ENCODE results near the gene FOSB.
A peak's percentile ranks its signal among the peaks of the same experiment; 100 is the strongest.
"Not testable (repeated sequence)": the region's sequence is repeated elsewhere in the genome, so short reads cannot be mapped to it uniquely, and the experiment has no call there.

The FOSB gene

GRCh38 chr19:45500918-45501729 lies 33.3 kb downstream of the FOSB start:
- DNase-seq (ENCODE audit: insufficient read length, low spot score): no peak
- FAIRE-seq: no peak

DNA sequence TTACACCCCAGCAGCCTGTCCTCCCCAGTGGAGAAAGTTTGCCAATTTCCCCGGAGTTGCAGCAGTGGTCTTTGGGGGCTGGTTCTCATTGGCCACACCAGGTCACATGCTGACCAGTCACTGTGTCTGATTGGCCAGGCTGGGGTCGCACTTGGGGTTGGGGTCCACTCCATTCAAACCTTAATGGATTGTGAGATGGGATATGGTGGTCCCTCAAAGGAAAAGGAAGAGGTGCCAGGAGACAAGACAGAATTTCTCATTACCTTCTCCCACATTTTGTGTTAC lies 33.9 kb downstream of the FOSB start:
- DNase-seq (ENCODE audit: insufficient read length, low spot score) (no peak), FAIRE-seq (no peak)

- DNase-seq (ENCODE audit: insufficient read length, low spot score) (no peak), FAIRE-seq (no peak)
Observed at GRCh38 chr19:45502111-45502510, 34.3 kb downstream of the FOSB start.

GRCh38 chr19:45503909-45504308 lies 36.1 kb downstream of the FOSB start:
- DNase-seq (ENCODE audit: insufficient read length, low spot score): no peak
- no peak for FAIRE-seq

DNA sequence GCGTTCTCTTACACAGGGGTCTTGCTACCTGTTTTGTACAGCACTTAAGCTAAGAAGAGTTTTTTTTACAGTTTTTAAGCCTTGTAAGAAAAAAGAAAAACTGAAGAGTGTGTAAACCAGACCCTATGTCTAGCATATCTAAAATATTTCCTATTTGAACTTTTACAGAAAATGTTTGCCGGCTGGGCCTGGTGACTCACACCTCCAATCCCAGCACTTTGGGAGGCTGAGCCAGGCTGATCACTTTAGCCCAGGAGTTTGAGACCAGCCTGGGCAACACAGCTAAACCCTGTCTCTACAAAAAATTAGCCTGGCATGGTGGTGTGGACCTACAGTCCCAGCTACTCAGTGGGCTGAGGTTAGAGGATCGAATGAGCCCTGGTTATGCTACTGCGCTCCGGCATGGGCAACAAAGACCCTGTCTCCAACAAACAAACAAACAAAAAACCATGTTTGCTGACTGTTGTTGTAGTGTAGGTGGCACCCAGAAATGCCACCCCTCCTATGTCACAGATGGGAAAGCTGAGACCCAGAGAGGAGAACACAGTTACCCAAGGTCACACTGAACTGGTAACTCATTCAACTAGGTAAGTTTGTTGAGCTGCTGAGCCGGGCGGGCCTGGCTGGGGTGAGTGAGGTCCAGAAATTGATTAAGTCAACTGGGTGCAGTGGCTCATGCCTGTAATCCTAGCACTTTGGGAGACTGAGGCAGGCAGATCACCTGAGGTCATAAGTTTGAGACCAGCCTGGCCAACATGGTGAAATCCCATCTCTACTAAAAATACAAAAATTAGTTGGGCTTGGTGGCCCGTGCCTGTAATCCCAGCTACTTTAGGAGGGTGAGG lies 37.6 kb downstream of the FOSB start:
- no peak for DNase-seq (ENCODE audit: insufficient read length, low spot score)
- no peak for FAIRE-seq

DNA sequence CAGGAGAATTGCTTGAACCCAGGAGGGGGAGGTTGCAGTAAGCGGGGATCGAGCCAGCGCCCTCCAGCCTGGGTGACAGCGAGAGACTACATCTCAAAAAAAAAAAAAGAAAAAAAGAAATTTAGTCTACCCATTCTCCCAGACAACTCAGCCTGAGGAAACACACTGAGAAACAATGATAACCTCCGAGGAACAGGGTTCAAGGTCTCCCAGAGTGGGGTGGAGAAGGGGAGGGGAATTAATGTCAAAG lies 38.1 kb downstream of the FOSB start:
- DNase-seq (ENCODE audit: insufficient read length, low spot score) (no peak), FAIRE-seq (no peak)

GRCh38 chr19:45506246-45506988 lies 38.6 kb downstream of the FOSB start:
- peak; percentile 91 for DNase-seq (ENCODE audit: insufficient read length, low spot score)
- FAIRE-seq: no peak

GRCh38 chr19:45506989-45507871 lies 39.4 kb downstream of the FOSB start, which contains the start of gene VASP:
TSS of gene VASP (plus strand) at chr19:45507479. CDS start at chr19:45507772, 293 bp downstream.
- FAIRE-seq (no peak), DNase-seq (ENCODE audit: insufficient read length, low spot score) (peak; percentile 80)

GRCh38 chr19:45507872-45508416 lies 40.1 kb downstream of the FOSB start:
- FAIRE-seq: no peak
- DNase-seq (ENCODE audit: insufficient read length, low spot score): no peak

GRCh38 chr19:45508417-45508860 lies 40.6 kb downstream of the FOSB start:
- FAIRE-seq (no peak), DNase-seq (ENCODE audit: insufficient read length, low spot score) (no peak)

GRCh38 chr19:45508861-45509691 lies 41.3 kb downstream of the FOSB start:
- no peak for FAIRE-seq
- DNase-seq (ENCODE audit: insufficient read length, low spot score): peak; percentile 80

DNA sequence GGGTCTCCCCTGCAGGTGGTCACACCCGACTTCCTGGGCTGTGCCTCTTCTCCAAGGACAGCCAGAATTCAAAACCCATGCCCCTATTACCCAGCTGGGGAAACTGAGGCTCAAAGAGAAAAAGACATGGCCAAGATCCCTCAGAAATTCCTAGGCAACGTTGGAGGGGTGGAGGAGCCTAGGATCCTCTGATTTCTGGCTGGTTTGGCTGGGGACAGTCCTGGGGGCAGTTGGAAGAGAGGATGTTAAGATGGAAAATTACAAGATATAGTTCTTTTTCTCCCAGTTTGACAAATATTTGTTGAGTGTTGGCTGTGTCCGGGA lies 41.9 kb downstream of the FOSB start:
- DNase-seq (ENCODE audit: insufficient read length, low spot score) (no peak), FAIRE-seq (no peak)

- not testable (repeated sequence) for FAIRE-seq; DNase-seq (ENCODE audit: insufficient read length, low spot score)
Observed at GRCh38 chr19:45510352-45510751, 42.6 kb downstream of the FOSB start.

DNA sequence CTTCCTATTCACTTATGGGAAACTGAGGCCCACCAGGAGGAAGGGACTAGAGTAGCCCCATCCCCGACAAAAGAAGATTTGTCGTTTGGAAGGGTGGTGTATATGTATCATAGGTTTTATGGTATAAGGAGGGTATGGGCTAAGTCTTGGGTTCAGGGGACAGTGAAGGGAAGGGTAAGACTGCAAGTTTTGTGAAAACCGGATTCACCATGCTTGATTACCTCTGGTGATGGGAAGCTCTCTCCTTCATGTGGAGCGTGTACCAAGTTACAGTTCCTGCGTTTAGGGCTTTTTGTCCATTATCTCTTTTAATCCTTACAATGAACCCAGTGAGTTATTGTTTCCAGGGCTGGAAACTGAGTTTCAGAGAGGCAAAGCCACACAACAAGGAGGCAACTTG lies 43.3 kb downstream of the FOSB start:
- DNase-seq (ENCODE audit: insufficient read length, low spot score) (no peak), FAIRE-seq (no peak)

GRCh38 chr19:45512881-45513483 lies 45.2 kb downstream of the FOSB start:
- DNase-seq (ENCODE audit: insufficient read length, low spot score) (no peak), FAIRE-seq (no peak)

DNA sequence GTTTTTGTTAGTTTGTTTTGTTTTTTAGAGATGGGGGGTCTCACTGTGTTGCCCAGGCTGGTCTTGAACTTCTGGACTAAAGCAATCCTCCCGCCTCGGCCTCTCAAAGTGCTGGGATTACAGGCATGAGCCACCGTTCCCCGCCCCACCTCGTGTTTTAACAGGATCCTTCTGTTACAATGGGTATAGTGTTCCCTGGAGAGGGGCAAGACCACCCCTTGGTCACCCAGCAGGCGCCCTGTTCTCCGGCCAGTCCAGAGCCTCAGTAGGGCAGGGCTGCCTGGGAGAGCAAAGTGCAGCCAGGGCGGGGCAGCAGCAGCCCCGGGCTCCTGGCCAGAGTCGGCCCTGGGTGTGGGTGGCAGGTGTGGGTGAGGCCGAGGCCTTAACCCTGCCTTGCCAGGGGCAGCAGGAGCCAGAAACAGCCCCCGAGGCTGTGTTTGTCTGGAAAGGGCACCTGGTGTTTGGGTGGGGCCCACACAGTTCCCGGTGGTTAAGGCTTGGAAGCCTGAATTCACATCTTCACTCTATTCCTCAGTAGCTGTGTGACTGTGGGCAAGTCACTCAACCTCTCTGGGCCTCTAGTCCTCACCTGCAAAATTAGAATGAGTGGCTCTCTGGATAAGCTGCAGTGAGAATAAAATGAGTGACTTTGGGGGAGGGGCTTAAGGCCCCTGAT lies 46.7 kb downstream of the FOSB start:
- FAIRE-seq (no peak), DNase-seq (ENCODE audit: insufficient read length, low spot score) (no peak)

GRCh38 chr19:45515081-45515624 lies 47.4 kb downstream of the FOSB start:
- FAIRE-seq (no peak), DNase-seq (ENCODE audit: insufficient read length, low spot score) (no peak)

GRCh38 chr19:45515807-45516401 lies 48.1 kb downstream of the FOSB start:
- no peak for FAIRE-seq
- DNase-seq (ENCODE audit: insufficient read length, low spot score): no peak
